ENCODE measurements around the gene ATP8B4.

Gene ATP8B4

DNA sequence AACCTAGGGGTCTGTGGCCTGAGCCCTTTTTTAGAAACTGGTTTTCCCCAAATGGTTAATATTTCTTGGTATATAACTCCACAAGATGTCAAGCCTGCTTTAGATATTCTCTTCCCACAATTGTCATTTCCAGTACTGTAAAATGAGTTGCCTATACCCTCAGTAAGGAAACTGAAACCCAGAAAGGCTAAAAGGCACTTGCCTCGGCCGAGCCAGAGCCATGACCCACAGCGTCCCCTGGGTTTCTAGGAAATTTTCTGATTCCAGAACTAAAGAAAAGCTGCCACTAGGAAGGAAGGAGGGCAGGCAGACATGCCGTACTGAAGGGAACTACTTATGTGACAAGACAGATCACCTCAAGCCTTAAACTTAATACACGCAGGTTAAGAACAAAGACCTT, 59.1 kb downstream of the ATP8B4 start:
- DNase-seq, result no peak

DNA sequence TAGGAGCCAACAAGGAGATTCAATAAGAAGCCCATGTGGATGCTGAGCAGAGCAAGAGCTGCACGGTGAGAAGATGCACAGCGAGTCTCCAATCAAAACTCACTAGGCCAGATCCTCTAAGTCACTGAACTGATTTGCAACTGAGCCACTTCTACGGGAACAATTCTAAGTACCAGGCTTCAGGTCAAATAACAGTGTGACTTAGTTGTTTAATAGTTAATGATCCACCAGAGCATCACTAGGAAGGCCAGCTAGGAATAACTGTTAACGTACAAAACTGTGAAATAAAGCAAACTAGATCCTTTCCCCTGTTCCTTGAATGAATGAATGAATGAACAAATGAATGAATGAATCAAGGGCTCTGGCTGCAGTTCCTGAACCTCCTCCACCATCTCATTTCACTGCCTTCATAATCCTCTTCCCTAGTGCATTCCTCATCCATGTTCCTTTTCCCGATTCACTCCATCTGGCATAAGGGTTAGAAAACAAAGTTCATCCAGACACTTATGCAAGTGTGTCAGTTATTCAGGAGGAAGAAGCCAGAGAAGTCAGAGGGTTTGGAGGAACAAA, 59.7 kb downstream of the ATP8B4 start:
- DNase-seq, result no peak

DNA sequence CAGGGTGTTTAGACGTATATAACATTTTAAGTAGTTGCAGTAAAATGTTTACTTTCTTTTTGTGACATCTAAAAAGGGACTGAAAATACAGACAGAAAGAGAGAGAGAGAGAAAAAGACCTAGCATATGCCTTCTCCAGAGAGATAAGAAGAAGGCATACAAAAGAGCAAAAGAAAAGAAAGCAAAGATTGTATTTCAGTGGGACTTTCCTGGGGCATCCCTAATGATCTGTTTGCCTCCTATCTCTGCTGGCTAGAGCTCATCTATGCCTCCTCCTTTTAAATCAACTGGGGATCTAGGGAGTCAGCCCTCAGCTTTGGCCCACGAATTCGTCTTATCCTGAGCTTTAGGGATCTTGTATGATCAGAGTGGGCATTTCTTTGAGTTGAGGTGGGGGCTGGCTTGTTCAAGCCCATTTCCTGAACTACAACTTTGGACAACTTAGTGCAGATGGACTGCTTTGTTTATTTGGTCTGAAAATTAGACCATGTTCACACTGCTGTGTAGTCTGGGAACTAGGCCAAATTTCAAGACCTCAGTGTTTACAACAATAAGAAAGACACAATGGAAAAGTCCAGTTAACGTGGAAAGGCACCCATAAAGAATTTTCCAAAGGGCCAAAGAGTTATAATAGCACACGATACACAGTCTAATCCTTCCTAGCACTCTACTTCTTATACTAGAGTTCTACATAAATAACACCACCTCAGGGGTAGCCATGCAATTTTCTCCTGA, 61.0 kb downstream of the ATP8B4 start:
- peak; percentile 6 for DNase-seq

DNA sequence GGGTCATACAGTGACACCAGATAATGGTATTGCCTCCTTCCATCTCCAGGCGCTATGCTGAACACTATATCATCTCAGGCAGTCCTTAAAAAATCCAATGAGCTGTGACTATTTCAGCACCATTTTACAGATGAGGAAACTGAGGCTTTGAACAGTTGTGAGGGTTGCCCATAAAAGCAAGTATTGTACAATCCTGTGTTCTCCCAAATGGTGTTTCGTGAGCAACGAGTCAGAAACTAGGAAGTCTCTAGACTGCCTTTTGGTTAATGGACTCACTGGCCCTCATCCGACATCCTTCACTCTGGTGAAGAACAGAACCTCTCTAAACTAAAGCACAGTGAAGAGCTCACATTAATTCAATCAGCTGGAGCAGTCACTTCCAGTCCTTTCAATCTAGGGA, 61.8 kb downstream of the ATP8B4 start:
- DNase-seq, result no peak

DNA sequence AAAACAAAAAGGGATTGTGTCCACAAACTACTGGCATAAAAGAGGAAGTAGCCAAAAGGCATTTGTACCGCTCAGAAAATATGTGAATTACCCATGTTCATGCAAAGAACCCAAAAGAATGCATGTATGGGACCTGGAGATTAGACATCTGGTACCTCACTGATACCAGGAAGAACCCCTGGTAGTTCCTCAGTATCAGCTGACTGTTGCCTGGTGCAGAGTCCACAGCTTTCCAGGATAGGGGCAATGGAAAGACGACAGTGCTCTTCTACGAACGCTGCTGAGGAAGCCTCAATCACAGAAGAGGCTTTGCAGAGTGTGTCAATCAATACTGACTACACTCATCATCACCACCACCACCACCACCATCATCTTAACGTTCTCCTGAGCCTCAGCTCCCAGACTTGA, 63.3 kb downstream of the ATP8B4 start:
- DNase-seq, result no peak

DNA sequence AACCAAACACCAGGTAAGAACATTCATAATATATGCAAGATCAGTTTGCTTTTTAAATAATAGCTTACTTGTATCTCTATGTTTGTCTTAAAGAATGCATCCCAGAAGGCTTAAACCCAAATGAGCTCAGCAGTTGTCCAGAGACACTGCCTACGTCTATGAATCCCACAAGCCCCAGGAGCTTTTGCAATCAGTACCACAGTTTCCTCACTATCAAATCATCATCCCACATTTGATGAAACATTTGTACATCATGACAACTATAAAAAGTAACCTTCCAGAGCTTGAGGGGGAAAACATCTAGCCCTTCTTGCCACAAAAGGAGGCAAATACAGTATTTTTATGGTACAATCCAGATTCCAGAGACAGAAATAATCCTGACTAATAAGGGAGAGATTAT, 63.7 kb downstream of the ATP8B4 start:
- DNase-seq, result no peak

DNA sequence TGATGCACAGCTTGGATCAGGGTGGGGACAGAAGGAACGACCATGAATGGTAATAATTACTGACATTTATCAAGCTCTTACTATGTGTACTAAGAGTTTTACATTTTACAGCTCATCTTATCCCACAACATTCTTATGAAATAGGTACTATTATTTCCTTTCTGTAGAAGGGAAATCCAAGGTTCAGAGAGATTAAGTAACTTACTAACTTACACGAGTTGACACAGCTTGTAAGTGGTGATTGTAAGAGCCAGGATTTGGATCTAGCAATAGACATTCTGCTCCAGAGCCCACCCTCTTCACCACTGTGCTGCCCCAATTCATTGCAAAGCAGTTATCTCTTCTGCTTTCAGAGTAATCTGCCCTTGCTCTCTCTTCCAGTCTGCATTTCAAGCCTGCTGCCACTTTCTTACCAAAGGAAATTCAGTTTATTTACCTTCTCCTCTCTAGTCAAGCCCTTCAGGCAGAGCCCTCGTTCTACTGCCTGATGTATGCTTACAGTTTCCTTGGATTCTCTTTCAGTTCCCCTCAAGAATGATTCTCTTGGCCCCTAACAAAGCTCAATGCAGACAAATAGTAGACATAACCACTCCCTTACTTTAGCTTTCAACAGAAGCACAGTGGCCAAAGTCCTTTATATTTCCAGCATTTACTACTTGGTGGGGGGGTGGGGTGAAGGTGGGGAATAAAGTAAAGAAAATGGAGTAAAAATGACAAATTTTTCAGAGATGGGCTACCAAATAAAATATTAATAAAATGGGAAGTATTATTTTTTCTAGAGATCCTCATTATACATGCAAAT, 65.8 kb downstream of the ATP8B4 start:
- DNase-seq, result no peak

DNA sequence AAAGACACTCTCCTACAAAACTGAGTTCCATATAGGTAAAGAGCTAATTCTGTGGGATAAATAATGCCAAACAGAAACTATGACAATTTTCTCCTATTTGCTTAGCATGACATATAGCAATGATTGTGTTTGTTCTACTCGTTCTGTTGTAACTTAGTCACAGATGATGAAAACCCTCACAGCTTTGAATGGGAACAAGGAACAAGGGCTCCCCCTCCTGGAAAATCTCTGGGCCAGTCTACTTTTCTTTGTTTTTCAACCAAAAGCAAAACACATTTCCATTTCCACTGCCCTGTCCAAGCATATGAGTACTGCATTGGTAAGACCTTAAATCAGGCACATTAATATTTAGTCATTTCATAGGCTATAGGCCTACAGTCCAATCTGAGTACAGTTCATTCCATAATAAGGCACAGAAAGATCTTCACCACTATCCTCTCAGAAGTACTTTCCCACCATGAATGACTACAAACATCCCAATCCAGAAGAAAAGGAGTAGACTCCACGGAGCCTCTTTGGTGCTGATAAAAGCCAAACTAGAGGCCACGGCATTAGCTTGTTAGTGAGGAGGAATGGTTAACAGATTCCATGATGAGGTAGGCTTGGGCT, 67.1 kb downstream of the ATP8B4 start:
- DNase-seq, result no peak

DNA sequence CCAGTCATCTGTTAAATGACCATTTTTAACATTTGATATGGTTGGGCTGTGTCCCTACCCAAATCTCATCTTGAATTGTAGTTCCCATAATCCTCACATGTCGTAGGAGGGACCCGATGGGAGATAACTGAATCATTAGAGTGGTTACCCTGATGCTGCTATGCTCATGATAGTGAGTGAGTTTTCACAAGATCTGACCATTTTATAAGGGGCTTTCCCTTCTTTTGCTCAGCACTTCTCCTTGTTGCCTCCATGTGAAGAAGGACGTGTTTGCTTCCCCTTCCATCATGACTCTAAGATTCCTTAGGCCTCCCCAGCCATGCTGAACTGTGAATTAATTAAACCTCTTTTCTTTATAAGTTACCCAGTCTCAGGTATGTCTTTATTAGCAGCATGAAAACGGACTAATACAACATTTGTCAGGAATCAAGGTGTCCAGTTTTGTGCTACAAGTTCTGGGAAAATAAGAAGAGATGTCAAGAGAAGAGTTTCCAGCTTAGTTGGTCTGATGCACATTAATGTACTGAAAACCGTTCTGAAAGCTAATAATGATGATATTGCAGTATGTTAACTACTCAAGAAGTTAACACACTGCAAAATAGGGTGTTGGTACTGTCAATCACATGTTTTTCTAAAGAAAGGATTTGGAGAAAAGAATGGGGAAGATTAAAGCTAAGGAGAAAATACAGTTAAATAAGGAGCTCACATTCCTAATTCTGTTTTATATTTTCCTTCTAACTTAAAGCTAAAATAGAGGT, 67.9 kb downstream of the ATP8B4 start:
- DNase-seq, result no peak

DNA sequence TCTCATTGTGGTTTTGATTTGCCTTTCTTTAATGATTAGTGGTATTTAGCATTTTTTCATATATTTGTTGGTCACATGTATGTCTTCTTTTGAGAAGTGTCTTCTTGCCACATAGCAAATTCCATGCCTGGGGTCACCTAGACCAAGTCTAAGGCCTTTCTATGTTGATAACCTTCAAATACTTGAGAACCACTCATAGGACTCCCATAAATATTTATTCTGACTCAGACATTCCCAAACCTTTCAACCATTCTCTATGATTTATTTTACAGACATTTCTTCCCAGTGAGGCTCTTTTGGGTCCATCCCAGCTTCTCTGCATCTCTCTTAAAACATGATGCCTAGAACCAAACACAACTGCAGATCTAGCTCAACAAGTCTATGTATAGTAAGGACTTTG, 69.2 kb downstream of the ATP8B4 start:
- DNase-seq, result no peak

DNA sequence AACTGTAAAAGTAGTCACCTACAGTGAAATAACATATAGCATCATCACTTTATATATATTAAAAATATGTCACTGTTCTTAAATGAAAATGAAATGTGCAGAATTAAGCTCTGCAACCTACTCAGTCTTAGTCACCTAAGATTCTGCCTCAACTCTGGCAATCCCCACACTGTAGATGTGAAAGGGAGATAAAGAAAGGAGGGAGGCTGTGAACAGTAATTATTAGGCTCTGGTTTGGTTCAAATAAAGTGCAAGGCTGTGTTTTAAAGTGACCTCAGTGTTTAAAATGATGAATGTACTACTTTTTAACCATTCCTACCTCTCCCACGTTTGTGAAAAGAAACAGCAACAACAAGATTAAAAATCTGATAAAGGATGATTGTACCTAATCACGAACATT, 72.2 kb downstream of the ATP8B4 start:
- no peak for DNase-seq

DNA sequence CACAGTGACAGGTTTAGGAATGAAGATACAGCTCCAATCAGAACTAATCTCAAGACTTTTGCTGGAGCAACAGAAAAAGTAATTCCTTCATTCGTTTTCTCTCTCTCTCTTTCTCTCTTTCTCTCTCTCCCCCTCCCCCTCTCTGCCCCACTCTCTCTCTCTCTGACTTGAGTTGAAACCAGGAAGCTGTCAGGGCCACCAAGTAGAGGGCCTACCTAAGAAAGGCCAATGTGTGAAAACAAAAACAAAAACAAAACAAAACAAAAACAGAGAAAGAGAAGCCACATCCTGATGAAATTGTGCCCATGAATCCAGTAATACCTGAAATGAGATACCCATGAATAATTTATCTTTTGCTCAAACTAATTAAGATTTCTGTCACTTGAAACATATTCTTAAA, 72.9 kb downstream of the ATP8B4 start:
- DNase-seq, result no peak

DNA sequence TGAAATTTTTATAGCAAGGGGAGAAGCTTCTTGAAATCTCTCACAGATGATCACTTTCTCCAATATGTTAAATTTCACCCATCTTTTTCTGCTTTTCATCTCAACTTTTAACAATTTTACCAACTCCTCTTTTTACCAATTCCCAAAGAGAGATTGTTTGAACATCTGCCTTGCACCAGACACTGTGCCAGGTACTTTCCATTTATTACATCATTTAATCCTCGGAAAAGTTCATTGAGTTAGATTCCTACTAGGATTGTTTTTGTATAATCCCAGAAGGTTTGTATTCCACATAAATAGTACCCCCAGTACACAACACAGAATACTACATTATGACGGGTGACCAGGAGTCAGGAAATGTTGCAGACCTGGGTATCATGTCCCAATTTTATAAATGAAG, 74.1 kb downstream of the ATP8B4 start:
- DNase-seq, result no peak

DNA sequence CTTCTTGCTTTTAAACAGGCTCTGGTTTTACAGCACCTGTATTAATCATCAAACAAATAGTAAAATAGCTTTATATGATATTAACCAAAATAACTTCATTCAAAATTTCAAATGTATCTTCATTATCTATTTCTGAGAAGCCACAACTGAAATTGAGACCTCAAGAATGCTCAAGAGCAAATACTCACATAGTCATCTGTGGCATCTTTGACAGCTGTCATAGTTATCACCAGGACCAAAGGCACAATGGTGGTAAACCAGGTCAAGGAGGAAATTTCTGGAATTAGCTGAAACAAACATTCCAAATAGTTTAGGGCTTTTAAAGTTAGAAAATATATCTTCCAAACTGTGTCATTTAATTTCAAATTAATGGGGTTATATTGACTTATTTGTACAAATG, 74.6 kb downstream of the ATP8B4 start:
- DNase-seq, result no peak

DNA sequence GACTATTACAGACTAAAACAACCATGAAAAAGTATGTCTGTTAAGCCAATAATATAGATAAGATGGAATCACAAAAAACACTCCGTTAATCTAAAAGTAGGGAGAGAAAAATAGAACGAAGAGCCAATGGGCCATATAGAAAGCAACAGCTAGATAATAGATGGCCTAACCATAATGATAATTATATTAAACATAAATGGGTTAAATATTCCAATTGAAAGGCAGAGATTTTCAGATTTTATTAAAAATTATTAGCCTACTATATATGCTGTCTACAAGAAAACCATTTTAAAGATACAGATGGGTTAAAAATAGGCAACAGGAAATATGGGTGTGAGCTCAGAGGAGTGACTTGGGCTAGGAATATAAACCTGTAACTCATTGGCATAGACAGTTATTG, 76.3 kb downstream of the ATP8B4 start:
- DNase-seq, result no peak

DNA sequence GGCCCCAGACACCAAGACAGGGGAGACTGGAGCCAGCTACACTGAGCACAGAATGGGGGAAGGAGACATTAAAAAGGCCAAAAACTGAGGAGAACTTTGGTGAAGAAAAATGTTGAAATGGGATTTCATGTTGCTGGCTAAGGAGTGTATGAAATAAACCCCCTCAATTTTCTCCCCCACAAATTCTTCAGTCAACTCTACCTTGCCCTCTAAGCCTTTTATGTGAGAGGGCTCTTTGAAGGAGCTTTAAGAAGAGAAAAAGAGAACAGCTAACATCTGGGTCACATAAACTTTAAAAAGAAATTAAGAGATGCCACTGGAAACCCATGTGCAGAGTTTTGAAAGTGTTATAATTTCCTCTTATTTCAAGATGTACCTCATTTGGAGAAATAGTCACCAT, 88.6 kb downstream of the ATP8B4 start:
- no peak for DNase-seq

DNA sequence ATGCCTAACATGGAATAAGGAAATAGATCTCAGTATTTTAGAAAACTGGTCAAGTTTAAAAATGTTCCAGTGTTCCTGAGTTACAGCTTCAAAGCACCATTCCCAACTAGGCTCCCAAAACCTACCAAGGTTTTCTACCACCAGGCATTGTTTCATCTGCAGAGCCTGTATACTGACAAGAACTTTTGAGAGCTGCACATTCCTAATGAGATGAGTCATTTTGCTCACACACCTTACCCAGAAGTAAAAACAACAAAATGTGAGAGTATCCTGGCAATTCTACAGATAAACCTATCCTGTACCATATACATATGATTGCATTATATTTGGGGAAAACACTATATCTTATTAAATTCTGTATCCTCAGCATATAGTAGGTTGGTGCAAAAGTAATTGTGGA, 90.7 kb downstream of the ATP8B4 start:
- no peak for DNase-seq

DNA sequence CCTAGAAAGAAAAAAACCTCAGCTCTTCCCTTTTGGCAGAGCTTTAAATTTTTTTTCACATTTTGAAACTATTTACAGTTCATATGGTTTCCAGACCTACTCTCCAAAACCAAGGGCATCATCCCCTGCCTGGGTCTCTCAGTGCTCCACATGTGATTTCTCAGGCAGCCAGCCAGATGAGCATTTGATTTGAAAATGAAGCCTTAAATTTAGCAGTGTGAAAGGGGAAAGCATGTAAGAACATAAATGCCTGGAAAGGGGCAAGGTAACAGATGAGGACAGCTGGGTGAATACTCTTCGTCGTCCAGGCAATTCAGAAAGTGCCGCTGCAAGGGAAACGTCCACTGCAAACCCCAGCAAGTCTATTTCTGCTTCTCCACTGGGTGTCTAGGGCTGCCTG, 94.8 kb downstream of the ATP8B4 start:
- no peak for DNase-seq

DNA sequence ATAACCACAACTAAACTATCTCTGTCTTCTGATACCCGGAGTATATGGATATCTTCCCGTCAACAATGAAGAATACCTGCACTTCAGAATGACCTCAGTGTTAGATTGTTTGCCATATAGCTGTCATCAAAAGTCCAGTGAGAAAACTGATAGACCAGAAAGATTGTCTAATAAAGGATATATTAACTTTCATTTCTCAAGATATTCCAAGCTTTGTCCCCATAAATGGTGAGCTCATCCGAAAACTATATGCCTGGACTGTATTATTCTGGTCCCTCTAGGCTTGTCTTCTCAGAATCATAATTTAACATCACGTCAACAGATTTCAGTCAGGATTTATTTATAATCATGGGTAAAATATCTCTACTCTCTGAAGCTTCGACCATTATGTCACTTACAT, 100.5 kb downstream of the ATP8B4 start:
- DNase-seq, result no peak

DNA sequence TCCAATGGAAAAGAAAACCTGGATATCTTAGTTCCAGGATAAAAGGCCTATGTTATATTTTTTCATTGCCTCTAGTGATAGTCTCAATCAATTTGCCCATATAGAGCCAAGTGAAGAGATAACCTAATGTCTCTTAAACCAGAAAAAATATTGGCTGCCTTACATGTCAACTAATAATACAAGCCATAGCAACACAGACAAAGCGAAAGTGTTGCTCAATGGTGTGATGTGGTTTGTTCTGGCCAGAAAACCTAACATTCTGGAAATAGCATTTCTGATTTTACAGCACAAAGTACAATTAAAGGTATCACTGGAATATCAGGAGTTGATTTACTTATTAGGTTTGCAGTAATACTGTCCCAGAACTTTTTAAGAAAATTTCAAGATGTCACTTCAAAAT, 101.5 kb downstream of the ATP8B4 start:
- no peak for DNase-seq

DNA sequence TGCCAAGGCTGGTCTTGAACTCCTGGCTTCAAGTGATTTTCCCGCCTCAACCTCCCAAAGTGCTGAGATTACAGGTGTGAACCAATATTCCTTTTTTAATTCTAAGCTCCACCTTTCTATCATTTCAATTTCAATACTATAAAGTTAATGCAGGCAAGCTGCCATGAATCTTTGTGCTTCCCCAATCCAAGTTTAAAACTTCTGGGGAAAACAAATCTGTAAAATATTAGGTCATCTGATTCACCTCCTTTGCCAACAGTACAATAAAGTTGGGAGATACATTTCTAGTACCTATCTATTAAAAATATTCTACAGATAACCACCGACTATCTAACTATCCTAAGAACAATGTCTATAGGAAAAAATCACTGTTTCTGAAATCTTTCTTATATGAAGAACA, 102.1 kb downstream of the ATP8B4 start:
- DNase-seq, result no peak

DNA sequence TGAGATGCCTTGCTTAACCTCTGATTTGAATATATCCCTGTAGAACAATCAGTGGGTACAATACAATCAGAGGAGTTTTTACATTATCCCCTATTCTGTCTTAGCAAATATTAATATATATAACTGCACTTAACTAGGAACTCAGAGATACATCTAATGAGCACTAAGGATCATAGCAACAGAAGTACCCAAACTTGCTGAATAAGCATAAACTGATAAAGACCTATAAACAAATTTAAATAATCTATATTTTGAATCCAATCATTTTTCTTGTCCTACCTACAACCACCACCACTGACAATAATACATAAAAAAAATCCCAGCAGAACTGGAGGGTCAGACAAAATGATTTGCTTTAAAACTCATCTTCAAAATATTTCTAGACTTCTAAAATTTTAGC, 106.2 kb downstream of the ATP8B4 start:
- DNase-seq, result no peak

DNA sequence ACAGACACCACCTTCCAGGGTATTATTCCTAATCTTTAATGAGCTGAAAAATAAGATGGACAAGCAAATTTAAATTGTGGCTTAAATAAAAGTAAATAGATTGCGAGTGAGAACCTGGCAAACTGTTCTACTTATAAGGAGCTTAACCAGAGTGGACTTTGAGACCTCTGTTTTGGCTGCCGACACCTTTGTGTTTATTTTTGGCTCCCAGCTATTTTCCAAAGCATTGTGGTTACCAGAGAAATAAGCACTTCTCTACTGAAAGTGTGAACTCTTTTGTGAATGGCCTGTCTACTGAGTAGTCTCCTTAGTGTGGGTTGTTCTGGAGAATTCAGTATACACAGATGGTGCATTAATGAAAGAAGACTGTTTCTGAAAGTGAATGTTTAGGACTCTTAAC, 109.4 kb downstream of the ATP8B4 start:
- no peak for DNase-seq
